ENCODE data around the gene AP2B1.

DNA sequence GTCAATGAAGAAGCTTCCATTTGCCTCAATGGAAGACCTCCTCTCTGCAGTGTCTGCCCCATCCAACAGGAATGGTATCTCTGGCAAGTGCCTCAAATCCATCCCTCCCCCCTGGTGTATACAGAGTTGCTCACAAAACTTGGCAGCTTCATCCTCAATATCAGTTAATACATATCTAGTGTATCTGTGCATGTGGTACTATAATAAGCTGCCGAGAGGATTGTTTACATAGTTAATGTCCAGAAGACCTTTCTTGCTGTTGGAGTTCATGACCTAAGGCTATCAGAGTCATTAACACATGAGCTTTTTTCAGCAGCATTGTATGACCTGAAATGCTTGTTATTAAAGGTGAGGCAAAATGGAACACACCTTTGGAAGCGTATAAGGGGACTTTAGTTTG is 130.4 kb downstream of the AP2B1 start:
- TF ChIP-seq, protein P1, sequence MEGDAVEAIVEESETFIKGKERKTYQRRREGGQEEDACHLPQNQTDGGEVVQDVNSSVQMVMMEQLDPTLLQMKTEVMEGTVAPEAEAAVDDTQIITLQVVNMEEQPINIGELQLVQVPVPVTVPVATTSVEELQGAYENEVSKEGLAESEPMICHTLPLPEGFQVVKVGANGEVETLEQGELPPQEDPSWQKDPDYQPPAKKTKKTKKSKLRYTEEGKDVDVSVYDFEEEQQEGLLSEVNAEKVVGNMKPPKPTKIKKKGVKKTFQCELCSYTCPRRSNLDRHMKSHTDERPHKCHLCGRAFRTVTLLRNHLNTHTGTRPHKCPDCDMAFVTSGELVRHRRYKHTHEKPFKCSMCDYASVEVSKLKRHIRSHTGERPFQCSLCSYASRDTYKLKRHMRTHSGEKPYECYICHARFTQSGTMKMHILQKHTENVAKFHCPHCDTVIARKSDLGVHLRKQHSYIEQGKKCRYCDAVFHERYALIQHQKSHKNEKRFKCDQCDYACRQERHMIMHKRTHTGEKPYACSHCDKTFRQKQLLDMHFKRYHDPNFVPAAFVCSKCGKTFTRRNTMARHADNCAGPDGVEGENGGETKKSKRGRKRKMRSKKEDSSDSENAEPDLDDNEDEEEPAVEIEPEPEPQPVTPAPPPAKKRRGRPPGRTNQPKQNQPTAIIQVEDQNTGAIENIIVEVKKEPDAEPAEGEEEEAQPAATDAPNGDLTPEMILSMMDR (IDR thresholded peaks at IDR 0.05), result no peak
- TF ChIP-seq POLR2A (IDR thresholded peaks at IDR 0.05), result no peak

All from adrenal gland (tissue), 5 donors.